Measurements from ENCODE around the gene MAPKBP1. TPM values are rescaled to one million over a fixed set of nuclear protein-coding genes. Genes with fewer than 3 reads are reported as not detected.

Gene MAPKBP1
- total RNA-seq, 1 experiment from 2014 or later, result 13.7 TPM

GRCh38 chr15:41822957-41823356 lies 48.7 kb downstream of the MAPKBP1 start:
- Histone ChIP-seq H3K27me3 (ENCODE audit: insufficient read depth, low read length) (no peaks in the 10 kb centered on the region), H2BK20ac (ENCODE audit: low read depth, low read length, poor library complexity, severe bottlenecking) (no peak overlapping the region), H3K4ac (ENCODE audit: low read depth, low read length) (no peak overlapping the region), H2AFZ (ENCODE audit: low read length) (no peak overlapping the region), H4K5ac (ENCODE audit: insufficient read length, low read depth, low read length) (no peak overlapping the region), H3K79me2 (ENCODE audit: insufficient read depth, low read length) (no peaks in the 10 kb centered on the region), H3K4me2 (ENCODE audit: insufficient read depth, insufficient read length, low read length) (no peak overlapping the region), H2BK15ac (ENCODE audit: low read depth, low read length) (no peak overlapping the region), H3K9ac (ENCODE audit: extremely low read depth, insufficient read length, low read length) (no peak overlapping the region), H4K91ac (ENCODE audit: insufficient read length, low read depth, low read length) (no peak overlapping the region), H3T11ph (ENCODE audit: low read length) (no peak overlapping the region), H4K20me1 (ENCODE audit: control insufficient read depth, insufficient read depth, insufficient read length) (no peaks in the 10 kb centered on the region), H3K56ac (ENCODE audit: insufficient read length, low read depth, low read length) (no peak overlapping the region), H3K9me3 (ENCODE audit: control insufficient read depth, low read depth, low read length) (no peaks in the 10 kb centered on the region), H2AK5ac (ENCODE audit: insufficient read length, low read length) (no peak overlapping the region), H3K23me2 (ENCODE audit: insufficient read length, low read depth, low read length, poor library complexity, severe bottlenecking) (peaks cover 5% of the 10 kb centered on the region), H3K14ac (ENCODE audit: insufficient read depth, low read length) (no peak overlapping the region), H3K27ac (ENCODE audit: insufficient read length, low read depth, low read length) (no peak overlapping the region), H3K18ac (ENCODE audit: insufficient read length, low read depth, low read length) (no peak overlapping the region), H2BK5ac (ENCODE audit: insufficient read length, low read length) (no peak overlapping the region), H3K23ac (ENCODE audit: insufficient read length, low read depth, low read length) (no peak overlapping the region), H3K79me1 (ENCODE audit: insufficient read depth, low read depth, low read length, poor library complexity, severe bottlenecking) (no peaks in the 10 kb centered on the region), H2BK12ac (ENCODE audit: insufficient read length, low read depth, low read length) (no peak overlapping the region), H2BK120ac (ENCODE audit: low read depth, low read length, poor library complexity, severe bottlenecking) (no peak overlapping the region), H4K8ac (replicated peaks; ENCODE audit: insufficient read length, low read depth, low read length) (no peak overlapping the region), H3K4me1 (ENCODE audit: insufficient read depth, low read length) (no peaks in the 10 kb centered on the region)
- Mint-ChIP-seq H3K9me3 (no peaks in the 10 kb centered on the region), H3K27ac (peak overlapping the region in 1 of 3 experiments; percentile 88; a peak in 1 of 7 replicates), H3K4me3 (no peak overlapping the region), H3K36me3 (ENCODE audit: insufficient read depth in 1 of 3, low read depth in 3 of 3) (peaks cover 3 to 8% (median 4%) of the 10 kb centered on the region in 3 experiments; a peak in 5 of 7 replicates), H3K27me3 (ENCODE audit: low read depth) (no peaks in the 10 kb centered on the region), H3K4me1 (peaks cover 4 to 12% of the 10 kb centered on the region in 2 experiments; a peak in 3 of 4 replicates)
- WGBS (ENCODE audit: extremely low coverage, insufficient read length, low lambda C conversion rate), result no CpG with 5 or more reads among the region's 6 CpGs
- no peak for DNase-seq
- TF ChIP-seq CTCF (conservative IDR thresholded peaks at IDR 0.05), result no peak
